Spleen (tissue), 3 donors: Measurements from ENCODE around the gene HSPB1.

Experiments used
- POLR2A ChIP-seq, 3 donors: fragments of 450-650 bp; IDR thresholded peaks; one replicate each; pipeline ENCODE4 v1.5.1; 2017; ENCODE audit warnings: antibody characterized with exemption in 3 of 3, mild to moderate bottlenecking in 1 of 3
- POLR2AphosphoS5 ChIP-seq, 3 donors: sonication (generic); formaldehyde crosslinking; IDR thresholded peaks; one replicate each; pipeline ENCODE4 v1.5.1; 2017; ENCODE audit warnings: antibody characterized with exemption in 3 of 3

GRCh38 chr7:76265299-76265698 lies 37.2 kb upstream of the HSPB1 start:
- TF ChIP-seq POLR2AphosphoS5 (IDR thresholded peaks at IDR 0.05) (no peak), POLR2A (IDR thresholded peaks at IDR 0.05) (no peak)
